Measurements from ENCODE around the gene IRF2BPL.

IRF2BPL gene

DNA sequence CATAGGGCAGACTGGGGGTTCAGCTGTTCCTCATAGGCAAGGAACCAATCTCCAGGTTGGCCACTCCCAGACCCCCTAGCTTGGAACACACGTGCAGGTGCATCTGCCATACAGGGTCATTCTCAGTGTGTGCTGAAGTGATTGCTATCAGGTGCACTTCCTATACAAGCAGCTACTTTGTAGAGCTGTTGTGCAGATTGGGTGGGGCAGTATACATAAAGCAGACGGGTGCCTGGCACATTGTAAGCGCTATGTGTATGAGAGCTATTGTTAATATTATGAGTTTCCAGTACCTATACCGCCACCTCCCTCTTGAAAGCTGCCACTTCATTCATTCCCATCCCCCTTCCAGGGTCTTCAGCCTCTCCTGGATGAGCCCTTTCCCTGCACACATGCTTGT, 17.3 kb downstream of the IRF2BPL start:
- DNase-seq (ENCODE audit: low read depth), result no peak

DNA sequence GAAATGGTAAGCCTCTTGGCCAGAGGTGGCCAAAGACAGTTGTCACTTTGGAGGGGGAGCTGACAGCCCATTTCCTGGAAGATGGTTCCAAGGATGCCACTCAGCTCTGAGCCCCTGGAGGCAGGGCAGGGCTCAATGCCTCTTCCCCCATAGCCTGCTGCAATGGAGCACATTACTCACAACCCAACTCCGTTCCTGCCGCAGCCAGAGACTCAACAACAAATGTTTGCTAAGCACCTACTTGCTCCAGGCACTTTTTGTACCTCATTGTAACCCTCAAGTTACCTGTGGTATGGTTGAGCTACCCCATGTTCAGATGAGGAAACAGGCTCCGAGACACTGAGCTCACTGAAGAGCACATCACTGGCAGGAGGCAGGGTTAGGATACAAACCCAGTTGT, 19.5 kb downstream of the IRF2BPL start:
- no peak for DNase-seq (ENCODE audit: low read depth)

DNA sequence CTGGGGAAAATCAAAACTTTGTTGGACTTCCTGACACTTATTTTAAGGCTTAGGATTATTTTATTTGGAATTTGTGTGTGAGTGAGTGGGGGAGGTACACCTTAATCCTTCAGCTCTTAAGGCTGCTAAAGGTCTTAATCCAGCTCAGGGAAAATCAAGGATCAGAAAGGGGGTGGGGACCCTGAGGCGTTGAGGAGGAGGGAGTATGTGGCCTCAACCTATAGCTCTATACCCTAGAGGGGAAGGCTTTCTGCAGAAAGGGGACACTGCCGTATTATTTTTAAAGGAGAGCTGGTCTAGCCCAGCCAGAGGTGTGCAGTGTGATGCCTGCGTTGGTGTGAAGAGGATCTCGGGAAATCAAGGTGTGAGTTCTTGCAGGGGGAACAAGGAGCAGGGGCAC, 20.0 kb downstream of the IRF2BPL start:
- no peak for DNase-seq (ENCODE audit: low read depth)

DNA sequence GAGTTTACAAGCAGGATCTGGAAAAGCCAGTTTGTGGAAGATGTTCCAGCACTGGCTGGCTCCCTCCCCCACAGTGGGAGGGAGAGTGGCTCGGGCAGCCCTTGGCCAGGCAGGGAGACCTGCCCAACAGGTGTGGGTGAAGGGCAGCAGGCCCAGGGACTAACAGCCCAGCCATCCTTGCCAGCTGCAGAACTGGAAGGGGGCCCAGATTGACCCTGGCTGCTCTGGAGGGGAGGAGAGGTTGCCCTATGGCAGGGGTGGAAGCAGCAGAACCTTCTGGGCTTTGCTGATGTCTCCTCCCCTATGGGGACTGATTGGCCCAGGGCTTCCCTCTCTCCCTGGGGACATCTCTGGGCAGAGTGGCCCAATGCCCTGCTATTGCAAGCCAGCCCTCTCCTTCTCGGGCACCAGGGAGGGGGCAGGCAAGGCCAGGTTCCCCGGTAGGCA, 20.5 kb downstream of the IRF2BPL start:
- DNase-seq (ENCODE audit: low read depth), result no peak

DNA sequence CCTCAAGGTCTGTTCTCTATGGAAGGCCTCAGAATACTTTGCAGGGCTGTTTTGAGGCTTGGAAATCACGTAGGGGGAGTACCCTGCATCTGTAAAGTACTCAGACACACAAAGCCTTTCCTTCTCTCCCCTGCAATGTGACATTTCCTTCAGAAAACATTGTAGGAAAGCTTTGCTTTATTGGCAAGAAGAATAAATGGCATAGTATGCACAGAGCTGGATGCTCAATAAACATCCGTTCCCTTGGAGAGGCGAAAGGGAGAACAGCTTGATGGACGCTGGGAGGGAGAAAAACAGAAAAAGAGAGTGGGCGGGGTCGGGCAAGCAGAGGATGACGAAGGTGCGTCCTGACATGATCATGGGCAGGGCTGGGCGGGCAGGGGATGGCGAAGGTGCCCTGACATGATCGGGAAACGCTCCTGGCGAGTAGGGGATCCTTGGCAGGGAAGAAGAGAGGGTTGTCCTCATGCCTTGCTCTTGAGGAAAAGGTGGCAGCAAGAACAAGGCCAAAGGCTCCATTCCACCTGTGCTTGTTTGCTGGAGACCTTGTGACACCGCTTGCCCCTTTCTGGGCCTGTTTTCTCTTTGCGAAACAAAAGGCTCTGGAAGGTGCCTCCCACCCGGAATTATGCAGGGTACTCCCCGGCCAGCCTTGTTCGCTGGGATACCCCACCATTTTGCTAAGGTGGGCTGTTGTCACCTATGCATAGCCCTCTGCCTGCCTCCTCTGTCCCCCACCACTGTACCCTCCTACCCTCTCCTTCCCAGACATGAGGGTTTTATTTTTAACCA, 21.1 kb downstream of the IRF2BPL start:
- no peak for DNase-seq (ENCODE audit: low read depth)

DNA sequence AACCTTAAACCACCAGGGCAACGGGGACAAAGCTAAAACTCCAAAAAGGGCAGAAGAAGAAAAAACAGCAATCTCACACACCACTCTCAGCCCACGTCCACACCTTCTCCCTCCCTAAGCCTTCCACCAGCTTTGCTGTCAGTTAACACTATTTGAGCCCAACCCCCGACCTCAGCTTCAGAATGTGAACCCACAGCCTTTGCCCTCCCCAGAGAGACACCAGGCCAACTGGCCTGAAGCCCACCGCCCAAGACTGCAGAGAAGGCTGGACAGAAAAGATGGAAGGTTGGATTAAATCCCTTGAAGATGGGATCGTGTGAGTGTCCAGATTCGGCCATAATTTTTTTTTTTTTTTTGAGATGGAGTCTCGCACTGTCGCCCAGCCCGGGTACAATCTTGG, 22.4 kb downstream of the IRF2BPL start:
- DNase-seq (ENCODE audit: low read depth), result no peak

DNA sequence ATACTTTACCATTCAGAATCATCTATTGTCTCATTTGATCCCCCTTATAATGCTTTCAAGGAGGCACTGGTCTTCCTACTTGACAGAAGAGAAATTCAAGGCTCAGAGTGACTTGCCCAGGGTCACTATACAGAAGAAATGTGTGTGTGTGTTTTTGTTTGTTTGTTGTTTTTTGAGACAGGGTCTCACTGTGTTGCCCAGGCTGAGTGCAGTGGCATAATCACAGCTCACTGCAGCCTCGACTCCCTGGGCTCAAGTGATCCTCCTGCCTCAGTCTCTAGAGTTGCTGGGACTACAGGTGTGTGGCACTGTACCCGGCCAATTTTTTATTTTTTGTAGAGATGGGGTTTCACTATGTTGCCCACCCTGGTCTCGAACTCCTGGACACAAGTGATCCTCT, 22.9 kb downstream of the IRF2BPL start:
- no peak for DNase-seq (ENCODE audit: low read depth)

DNA sequence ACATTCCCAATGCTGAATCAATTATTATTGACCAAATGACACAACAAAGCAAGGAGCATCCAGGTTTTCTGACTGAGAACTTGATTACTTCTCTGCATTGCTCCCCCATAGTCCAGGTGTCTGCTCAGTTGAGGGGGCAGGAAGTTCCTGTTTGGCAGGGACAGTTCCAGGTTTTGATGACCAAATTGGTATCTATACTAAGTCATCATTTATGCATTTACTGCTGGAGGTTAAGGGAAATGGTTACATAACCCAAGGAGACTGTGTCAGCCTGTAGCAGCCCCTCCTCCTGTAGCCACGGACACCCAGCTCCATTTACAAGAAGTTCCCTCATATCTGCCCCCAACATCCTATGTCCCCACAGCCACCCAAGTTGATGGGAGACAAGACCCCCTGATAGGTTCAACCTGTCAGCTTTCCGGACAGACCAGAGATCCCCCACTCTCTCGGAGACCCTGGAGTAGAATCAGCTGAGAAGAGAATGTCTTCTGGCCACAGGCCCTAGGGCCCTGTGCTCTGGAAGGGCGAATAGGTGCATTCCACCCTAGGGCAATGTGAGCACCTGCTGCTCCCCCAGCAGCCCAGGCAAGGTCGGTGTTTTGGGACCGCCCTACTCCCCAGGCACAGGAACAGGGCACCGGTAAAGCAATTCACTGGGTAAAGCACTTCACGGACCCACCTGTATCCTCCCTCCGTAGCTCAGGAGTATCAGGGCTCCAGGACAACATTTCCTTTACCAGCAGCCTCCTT, 23.6 kb downstream of the IRF2BPL start:
- DNase-seq (ENCODE audit: low read depth), result no peak

DNA sequence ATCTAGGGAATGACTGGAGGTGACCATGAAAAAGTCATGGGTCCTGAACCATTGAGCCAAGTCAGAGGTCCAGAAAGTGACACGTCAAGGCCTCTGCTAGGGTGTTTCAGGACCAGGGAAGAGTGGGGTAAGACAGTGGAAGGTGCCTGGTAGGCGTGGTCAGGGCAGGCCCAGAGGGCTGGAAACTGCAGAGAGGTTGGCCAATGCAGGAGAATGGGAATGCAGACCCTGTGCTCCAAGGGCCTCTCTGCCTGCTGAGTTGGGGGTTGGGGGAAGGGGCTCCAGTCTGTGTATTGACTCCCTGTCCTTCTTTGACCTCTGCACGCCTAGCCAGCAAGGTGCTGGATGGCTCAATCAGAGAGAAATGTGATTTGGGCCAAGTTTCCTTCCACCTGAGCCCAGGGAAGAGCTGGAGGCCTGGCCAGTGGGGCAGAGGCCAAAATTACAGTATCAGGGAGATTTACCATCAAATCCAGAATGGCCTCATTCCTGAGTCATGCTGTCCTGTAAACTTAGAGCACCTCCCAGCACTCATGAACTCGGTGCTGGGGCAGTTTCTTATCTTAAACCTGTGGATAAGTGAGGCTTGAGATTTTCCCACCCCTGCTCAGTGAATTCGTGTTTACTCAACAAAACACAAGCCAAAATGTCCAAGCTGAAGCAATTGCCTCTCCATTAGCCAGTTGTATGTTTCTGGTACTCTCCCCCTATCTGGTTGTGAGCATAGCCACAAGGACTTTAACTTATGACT, 24.4 kb downstream of the IRF2BPL start:
- no peak for DNase-seq (ENCODE audit: low read depth)

DNA sequence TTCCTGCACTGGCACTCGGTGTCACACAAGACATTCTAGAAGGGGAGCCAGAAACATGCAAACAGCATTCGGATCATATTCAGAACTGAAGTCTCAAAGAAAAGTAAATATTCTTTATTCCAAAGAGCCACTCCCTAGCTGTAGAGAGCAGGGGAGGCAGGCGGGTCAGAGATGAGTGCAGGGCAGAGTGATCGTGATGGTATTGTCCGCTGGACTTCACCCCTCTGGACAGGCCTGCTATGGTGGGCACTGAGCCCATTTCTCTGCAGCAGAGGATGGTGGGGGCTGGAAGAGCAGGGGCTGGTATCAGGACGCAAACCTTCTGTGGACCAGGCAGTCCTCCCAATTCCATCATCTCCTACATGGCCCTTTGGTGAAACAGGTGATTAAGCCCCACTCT, 25.6 kb downstream of the IRF2BPL start:
- no peak for DNase-seq (ENCODE audit: low read depth)

DNA sequence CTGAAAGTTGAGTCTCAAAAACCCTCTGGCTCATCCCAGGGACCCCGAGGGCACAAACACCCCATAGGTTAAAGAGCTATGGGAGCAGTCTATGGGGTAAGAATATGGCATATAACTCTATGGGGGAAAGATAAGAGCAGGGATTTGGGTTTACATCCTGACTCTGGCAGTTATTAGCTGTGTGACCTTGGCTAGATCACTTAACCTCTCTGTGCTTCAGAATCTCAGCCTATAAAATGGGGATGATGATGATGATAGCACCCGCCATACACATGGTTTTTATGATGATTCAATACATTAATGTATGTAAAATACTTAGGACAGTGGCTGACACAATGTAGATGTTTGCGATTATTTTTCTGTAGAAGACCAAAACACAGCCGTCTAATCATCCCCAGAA, 26.2 kb downstream of the IRF2BPL start:
- no peak for DNase-seq (ENCODE audit: low read depth)

DNA sequence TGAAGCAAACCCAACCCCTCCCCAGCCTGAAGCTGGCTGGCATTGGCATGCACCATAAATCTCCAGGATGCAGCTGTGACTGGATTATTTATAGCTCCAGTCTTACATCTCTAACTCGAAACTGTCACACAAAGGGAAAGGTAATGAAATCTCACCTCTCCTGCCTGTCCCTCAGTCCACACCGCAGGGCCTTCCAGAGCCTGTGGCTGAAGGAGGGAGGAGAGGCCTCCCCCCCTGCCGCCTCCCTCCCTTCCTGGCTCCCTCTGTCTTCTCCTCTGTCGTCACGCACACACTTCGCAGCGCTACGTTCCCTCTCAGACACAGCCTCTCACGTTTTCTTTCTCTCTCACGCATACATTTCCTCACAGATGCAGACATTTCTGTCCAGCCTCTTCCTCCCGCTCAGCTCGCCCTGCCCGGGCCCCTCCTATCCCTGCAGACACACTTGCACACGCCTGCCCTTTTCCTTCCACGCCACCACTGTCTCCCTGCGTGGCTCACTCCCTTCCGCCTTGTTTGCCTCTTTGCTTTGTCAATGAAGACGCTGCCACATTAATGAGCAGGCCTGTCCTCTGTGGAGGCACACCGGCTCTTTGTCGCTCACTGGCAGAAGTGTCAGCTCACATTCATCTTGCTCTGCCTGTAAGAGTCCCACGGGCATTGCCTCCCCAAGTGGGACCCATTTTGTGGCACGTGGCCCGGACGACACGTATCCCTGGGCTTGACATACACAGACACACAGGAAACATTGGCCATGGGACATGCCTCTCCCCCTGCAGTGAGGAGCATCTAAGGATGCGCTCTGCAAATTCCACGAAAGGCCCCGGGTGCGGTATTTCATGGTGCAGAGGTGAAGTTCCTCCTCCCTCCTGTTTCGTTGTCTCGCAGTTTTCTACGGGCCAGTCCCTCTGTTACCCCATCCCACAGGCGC, 27.9 kb downstream of the IRF2BPL start:
- no peak for DNase-seq (ENCODE audit: low read depth)

DNA sequence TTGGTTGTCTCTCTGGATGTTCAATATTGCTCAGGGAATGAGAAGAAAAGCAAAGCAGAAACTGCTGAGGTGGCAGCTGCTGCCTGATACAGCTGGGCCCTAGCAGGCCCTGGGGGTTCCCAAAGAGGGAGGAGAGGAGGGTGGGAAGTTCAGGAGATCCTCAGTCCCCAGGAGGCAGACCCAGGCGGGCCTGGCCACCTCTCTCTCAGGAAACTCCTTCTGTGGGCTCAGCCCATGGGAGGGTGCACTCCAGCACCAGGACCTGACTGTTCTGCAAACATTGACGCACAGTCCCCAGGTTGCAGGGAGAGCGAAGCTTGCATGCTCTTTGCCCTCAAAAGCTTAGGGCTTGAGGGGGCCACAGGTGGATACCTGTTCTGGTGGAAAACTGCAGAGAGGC, 29.6 kb downstream of the IRF2BPL start:
- DNase-seq (ENCODE audit: low read depth), result no peak

DNA sequence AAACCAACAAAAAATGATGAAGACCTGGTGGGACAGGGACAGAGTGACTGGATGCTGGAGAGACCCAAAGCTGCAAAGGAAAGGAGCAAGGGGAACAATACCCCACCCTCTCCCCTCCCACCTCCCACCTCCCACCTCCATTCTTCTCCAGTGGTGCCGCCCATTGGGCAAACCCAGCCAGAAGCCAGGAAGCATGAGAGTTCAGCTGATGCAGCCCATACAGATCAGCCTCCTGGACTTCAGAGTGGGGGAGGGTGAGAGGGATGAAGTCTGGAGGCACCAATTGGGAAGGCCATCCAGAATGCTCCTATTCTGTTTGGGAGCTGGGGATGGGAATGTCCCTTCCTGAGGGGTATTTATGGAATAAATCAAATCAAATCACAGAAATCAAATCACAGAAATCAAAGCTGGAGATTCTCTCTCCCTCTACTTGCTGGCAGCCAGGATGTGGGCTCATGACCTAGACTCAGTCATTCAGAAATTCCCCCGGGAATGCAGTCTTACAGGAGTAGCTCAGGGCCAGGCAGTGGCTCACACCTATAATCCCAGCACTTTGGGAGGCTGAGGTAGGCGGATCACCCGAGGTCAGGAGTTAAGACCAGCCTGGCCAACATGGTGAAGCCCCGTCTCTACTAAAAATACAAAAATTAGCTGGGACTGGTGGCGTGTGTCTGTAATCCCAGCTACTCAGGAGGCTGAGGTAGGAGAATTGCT, 31.1 kb downstream of the IRF2BPL start:
- DNase-seq (ENCODE audit: low read depth), result no peak

DNA sequence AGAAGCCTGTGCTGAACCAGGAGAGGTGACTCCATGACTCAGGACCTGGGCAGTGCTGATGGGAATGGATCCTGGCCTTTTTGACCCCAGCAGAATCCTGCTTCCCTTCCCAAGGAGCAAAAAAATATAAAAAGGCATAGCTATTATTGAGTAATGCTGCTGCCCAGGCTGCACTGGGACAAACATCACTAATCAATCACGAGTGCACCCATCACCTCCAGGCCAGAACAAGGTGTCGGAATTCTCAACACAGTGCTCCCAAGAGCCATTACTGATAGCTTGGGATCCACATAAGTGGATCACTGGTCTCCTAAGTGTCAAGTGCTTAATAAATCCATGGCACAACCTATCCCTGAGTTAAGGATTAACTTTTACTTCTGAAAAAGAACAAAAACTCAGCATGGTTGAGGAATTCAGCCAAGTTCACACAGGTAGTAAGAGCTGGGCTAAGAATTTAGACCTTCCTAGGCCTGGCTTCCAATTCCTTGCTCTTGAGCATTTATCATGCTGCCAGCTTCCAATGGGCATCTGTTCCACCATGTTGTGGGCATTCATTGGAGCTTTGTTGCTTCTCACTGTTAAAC, 31.9 kb downstream of the IRF2BPL start:
- DNase-seq (ENCODE audit: low read depth), result no peak

DNA sequence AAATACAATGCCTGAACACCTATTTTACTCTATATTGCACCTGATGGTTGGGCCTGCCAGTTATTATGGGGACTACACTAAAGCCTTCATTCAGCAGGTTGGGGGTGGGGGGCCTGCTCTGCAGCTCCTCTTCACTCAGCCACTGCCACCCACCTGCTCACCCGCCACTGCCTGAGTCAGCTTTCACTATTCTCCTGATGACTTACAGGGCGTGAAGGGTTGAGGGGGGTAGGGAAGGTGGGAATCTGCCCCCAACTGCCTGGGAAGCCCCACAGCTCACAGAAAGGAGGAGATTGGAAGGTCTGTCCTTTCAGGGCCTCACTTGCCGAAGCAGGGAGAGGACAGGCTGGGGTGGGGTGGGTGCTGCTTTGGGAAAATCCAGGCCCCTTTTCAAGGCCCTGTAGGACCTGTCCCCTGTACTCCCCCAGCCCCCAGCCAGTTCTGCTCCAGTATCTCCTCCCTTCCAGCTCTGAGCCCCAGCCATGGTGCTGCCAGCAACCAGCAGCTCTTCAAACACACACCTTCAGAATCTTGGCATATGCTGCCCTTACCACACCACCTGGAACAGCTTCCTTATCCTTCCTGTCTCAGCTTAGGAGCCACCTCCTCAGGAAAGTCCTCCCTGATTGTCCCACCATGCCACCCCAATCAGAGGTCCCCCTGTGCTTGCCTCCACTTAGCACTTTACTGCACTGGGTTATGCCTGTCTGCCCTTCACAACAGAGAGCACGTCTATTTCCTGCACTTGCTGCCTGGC, 33.1 kb downstream of the IRF2BPL start:
- no peak for DNase-seq (ENCODE audit: low read depth)

DNA sequence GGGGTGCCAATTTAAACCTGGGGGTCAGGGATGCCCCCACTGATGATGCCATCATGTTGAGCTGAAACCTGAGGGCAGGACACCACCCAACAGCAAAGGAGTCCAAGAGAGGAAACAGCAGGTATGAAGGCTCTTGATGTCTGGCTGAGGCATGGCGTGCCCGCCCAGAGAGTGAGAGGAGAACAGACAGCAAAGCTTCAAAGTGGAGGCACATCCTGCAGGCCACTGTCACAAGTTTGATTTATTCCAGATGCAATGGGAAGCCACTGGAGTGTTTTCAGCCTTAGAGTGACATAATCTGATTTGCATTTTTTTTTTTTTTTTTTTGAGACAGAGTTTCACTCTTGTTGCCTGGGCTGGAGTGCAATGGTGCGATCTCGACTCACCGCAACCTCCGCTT, 34.8 kb downstream of the IRF2BPL start:
- DNase-seq (ENCODE audit: low read depth), result no peak

DNA sequence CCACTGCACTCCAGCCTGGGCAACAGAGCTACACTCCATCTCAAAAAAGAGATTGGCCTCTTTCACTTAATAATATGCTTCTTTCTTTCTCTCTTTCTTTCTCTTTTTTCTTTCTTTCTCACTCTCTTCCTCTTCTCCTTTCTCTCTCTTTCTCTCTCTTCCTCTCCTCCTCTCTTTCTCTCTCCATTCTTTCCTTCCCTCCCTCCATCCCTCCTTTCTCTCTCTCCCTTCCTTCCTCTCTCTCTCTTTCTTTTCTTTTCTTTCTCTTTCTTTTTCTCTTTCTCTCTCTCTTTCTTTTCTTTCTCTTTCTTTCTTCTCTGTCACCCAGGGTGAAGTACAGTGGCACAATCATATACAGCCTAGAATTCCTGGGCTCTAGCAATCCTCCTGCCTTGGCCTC, 38.4 kb downstream of the IRF2BPL start:
- DNase-seq (ENCODE audit: low read depth), result no peak

DNA sequence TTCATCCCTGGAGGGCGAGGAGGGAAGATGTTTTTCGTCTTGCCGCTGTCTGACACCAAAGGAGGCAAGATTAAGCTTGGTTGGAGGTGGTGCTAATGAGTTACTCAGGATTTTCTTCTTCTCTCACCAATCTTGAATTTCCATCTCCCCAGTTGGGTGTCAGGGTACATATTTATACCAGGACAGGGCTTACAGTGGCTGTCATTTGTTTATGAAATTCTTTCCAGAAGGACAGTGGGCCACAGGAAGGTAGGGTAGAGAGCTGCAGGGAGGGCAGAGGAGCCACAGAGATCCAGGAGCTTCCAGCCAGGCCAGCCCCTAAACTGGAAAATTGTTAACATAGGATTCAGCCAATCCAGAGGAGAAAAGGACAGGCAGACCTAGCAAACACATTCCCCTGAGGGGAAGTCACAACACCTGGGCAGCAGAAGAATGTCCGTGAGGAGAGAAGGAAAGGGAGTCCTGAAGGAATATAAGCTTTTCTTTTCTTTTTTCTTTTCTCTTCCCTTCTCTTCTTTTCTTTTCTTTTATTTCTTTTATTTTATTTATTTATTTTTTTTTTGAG, 40.5 kb downstream of the IRF2BPL start:
- DNase-seq (ENCODE audit: low read depth), result no peak

DNA sequence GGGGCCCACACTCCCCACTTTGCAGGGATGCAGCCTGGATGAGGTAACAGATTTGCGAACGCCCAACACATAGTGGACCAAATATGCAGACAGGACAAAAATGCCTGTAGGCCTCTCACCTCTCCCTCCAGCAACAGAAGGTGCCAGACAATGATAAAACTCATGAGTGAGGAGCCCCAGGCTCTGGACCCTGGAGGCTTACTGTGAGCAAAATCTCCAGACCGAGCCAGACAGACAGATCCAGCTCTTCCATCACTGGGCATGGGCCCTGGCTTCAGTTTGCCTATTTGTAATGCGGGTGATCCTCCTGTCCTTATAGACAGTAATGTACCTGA, 42.3 kb downstream of the IRF2BPL start:
- no peak for DNase-seq (ENCODE audit: low read depth)

All from stimulated activated CD8-positive, alpha-beta memory T cell treated with anti-CD3 and anti-CD28 coated beads, Interleukin-7, amount 100 ng/mL, for 24 hours (primary cell).